ENCODE measurements around the gene PROB1.
A peak's percentile ranks its signal among the peaks of the same experiment; 100 is the strongest.
"Not testable (repeated sequence)": the region's sequence is repeated elsewhere in the genome, so short reads cannot be mapped to it uniquely, and the experiment has no call there.

The PROB1 gene

GRCh38 chr5:139392324-139392677 lies 2.6 kb downstream of the PROB1 start:
- DNase-seq = no peak

DNA sequence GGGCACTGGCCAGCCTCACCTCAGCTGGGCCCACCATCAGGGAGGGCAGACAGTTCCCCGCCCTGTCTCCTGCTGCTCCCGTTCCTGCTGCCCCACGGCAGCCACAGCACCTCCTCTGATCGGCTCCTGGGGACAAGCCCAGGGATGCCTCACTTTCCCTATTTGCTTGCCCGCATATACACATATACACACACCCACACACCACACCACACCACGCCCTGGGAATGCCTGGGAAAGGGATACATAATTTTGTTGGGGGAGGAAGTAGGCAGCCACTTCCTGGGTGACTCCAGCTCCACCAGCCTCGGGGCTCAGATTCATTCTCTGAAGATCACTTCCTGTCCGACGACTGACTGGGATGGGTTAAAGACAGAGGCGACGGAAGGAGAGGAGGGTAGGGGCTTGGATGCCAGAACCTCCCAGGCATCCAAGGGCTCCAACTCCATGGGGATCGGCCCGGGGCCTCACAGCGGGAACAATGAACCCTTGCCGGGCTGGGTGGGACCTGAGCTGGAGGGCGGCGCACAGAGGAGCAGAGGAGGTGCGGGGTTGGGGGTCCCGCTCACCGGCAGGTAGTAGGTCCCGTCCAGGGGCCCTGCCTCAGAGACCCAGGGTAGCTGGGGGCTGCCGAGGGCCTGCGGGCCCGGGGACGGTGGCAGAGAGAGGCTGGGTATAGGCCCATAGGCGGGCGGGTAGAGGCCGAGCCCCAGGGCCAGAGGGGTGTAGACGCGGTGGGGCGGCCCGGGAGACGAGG lies 3.2 kb downstream of the PROB1 start:
- no peak for DNase-seq

- no peak for DNase-seq
Observed at GRCh38 chr5:139390639-139391569, 4.0 kb downstream of the PROB1 start.

GRCh38 chr5:139389701-139390638 lies 4.9 kb downstream of the PROB1 start, which contains the start of gene MZB1:
Gene MZB1 (minus strand): TSS chr5:139389913. CDS start chr5:139389856, 57 bp downstream.
- peak in 1 of 4 experiments; percentile 17 for DNase-seq

- DNase-seq = no peak
Observed at GRCh38 chr5:139388198-139388821, 6.6 kb downstream of the PROB1 start.

DNA sequence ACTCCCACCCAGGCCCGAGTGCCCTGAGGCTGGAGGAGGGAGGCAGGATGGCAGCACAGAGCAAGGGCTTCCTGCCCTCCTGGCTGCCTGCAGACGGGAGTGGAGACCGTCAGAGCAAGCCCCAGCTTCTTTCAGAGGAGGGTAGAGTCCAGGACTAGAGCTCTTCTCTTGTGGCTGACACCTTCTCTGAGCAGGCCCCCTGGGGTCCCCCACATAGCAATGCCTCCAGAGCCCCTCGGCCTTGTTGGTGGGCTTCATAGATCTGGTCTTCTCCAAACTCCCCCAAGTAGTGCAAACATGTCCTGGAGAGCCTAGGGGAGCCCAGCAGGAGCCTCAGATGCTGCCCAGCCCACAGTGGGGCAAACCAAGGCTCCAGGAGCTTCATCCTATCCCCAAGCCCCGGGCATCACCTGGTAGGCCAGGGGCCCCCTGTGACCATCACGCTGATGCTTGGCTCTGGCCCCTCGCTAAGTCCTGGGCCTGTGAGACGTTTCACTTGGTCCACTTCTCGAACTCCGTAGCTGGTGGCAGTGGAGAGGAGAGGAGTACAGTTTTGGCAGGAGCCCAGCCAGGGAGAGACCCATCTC lies 7.2 kb downstream of the PROB1 start:
- DNase-seq = no peak

GRCh38 chr5:139386956-139387355 lies 7.9 kb downstream of the PROB1 start:
- not testable (repeated sequence) for DNase-seq

DNA sequence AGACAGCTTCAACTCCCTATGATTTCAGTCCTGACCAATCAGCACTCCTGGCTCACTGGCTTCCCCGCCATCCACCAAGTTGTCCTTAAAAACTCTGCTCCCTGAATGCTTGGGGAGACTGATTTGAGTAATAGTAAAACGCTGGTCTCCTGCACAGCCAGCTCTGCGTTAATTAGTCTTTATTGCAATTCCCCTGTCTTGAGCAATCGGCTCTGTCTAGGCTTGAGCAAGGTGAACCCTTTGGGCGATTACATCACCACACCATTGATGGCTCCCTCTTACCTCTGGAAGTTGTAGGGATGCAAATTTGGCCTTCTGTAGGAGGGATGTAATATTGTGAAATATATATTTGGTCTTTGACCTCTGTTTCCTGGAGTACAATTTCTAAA lies 8.9 kb downstream of the PROB1 start:
- DNase-seq = no peak

DNA sequence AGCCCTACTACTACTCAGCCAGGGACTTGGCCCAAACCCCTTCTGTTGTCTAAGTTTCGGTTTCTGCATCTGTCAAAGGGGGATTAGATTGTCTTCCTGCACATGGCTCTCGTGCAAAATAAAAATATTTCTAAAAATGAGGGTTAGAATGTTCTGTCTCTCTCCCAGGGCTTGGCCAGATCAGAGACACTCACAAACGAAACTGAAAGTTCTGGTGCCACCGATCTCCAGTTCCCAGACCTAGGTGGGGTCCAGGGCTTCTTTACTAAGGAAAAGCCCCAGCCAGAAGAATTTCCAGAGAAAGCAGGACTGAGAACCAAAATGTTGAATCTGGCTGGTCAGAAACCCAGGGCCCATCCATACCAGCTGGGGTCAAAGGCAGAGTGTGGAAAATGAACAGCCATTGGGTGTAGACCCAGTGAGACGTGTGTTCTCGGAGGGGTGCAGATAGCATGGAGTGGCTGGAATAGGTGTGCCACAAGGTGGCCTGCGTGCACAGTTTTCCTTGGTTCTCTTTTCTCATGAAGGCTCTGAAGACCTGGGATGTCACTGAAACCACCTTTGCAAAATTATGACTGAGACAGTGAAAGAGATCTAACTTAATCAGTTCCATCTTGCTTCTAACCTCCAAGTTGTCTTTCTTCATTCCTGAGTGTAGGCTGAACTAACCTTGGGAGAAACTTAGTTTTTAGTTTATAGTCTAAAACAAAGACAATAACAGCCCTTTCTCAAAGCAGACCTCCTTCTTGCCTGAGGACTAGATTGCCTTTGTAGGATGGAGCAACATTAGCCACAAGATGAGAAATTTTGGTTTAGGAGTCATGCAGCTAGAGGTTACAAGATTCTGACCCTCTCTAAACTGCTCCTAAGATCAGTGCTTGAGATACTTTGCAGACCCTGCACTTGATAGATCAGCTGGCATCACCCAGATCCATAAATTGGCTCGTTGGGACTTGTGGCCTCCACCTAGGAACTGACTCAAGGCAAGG lies 9.5 kb downstream of the PROB1 start:
- DNase-seq = no peak

GRCh38 chr5:139384591-139385051 lies 10.3 kb downstream of the PROB1 start:
- DNase-seq = no peak

DNA sequence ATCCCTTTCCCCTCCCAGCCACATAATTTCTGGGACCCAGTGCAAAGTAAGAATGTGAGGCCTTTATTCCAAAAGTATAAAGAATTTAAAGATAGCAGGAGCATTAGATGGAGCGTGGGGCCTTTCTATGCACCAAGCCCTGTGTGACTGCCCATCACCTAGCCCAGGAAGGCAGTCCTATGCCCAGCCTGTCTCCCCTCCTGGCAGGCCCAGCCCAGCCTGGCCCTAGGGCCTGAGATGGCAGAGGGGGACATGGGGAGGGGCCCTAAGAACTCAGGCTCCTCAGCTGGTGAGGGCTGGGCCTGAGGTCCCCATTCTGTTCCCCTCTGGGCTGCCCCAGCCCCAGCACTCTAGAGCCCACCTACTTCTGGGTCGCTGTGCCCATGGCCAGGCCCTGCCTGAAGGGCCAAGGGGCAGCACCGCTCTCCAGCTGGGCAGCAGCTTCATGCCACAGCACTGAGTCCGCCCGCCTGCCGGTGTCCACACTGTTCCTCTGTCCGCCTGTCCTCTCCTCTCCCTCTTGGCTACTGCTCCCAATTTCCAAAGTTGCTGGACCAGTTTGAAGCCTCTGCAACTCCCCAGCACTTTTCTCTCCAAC lies 10.8 kb downstream of the PROB1 start:
- DNase-seq = no peak

GRCh38 chr5:139383275-139383992 lies 11.5 kb downstream of the PROB1 start, which contains the start of gene SLC23A1:
Gene SLC23A1 (minus strand): TSS chr5:139383297. CDS start chr5:139383253, 44 bp downstream.
- DNase-seq = no peak

DNA sequence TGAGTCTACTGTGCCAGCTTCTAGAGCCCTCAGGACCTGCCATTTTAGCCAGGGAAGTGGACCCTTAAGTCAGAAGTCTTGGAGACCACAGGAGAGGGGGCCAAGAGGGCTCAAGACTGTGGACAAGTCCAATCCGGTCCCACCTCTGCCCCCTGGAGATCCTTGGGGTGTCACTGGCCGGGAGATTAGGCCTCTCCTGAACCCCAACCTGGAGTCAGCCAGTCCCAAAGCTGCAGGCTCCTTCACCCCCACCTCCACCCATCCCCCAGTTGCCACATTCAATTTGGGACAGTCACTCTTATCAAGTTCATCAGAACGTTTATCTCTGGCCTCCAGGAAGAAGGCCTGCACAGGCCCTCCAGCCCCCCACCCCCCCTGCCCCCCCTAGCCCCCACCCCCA lies 12.1 kb downstream of the PROB1 start:
- no peak for DNase-seq

DNA sequence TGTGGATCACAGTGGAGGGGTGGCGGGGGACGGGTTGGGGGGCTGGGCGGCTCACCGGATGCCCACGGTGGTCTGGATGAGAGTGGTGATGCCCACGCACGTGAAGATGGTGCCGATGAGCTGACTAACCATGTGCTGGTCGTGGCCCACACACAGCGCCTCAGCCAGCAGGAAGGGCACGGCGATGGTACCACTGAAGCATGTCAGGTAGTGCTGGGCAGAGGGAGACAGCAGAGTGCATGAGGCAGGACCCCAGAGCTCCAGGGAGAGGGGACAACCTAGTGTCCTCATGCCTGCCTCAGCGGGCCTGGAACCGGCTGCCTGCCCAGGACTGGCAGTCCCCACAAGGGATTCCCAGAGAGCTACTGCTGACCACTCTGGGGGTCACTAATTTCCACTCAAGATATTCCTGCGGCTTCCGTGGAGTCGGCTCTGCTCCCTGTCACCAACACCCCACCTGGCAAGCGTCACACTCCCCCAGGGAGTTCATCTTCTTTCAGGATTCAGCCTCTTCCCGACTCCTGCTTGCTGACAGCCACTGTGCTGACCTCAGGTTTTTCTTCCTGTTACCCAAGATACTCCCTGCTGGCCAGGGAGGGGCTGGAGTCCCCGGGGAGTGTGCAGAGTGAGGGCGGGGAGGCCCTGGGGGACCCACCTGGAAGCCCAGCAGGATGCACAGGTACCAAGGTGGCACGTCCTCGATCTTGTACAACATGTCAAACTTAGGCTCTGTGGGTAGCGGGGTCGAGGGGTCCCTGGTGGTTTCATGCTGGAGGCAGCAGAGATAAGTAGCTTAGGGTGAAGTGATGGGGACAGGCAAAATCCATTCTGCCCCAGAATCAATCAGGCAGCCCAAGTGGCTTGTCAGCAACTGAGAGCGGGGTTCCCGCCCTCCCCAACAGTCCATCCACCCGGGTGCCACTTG lies 12.8 kb downstream of the PROB1 start:
- DNase-seq = no peak

DNA sequence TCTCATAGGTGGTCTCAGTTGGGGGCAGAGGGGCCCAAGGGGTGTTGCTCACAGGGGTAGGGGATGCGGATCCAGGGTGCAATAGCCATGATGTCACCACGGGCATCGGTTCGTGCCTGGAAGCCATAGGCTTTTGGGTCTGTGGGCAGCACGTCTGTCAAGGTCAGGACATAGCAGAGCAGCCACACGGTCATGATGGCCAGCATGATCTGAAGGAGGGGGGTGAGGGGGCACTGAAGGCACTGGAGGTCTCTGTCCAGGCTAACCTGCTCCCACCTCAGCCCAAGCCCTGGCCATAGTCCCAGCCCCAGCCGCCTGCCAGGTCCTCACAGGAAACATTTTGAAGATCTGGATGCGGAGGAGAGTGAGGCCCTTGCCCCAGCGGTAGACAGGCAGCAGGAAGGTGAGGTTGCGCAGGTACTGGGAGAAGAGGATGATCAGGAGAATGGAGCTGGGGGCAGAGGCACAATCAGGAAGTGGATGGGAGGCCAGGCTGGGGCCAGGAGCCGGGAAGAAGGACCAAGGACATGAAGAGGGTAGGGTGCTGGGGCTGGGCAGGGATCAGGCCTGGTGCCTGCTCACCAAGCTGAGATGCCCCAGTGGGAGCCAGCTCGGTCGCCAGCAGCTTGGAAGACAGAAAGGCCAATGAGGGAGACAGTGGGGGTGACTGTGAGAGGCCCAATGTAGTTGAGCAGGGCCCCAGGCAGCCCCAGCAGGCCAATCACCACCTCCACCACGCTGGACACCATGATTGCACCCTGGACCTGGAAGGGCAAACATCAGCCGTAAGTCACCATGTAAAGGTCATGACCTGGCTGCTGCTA lies 15.1 kb downstream of the PROB1 start:
- DNase-seq = no peak

DNA sequence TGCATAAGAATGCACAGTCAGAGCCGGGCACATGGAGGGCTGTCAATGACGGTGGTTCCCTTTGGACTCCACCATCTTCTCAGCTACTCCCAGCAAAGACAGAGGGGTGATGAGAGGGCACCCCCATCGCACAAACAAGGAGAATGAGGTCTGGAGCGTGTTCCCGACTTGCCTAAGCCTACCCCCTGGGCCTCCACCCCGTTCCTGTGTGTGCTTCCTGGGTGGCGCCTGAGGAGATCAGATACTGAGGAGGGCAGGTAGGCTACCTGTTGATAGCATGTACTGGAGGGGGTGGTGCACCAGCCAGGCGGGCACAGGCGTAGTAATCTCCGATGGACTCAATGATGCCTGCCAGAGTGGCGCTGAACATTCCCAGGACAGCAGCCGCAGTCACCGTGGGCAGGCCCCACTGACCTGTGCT lies 16.0 kb downstream of the PROB1 start:
- DNase-seq = no peak

All from activated CD4-positive, CD25-positive, alpha-beta regulatory T cell (primary cell).